ENCODE measurements around the gene PPP2R5E.

DNA sequence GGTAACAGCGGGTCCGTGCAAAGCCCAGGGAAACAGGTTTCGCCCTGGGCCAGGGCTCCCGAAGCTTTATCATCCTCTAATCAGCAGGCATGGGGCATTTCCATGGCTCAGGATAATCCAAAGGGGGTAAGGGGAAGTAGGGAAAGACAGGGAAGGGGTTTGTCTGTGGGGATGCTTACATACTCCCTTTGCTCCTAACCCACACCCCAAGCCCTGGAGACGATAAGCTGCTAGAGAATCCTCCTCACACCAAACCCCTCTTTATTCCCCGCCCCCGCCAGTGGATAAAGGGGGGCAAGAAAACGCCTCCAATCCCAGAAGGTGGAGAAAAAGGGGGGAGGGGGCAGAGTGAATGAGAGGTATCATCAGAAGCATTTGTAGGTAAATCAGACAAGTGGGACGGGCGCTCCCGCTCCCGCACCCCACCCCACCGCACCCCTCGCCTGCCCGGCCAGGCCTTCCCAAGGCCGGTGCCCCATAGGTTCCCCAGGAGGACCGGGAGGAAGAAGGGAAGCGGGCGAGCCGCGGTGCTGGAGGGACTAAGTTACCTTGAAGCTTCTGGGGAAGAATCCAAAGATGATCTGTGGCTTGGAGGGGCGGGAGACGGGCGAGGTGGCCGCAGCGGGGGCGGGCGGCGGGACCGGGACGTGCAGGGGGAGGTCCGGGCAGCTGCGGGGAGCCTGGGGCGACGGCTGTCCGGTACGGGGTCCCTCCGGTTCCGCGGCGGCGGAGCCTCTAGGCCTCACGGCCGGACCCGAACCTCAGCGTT, 762 bp downstream of the PPP2R5E start:
- TF ChIP-seq CTCF (IDR thresholded peaks at IDR 0.05) (no peak), POLR2AphosphoS5 (IDR thresholded peaks at IDR 0.05; ENCODE audit: low read depth, low read length) (no peak), TCF7L2 (IDR thresholded peaks at IDR 0.05; ENCODE audit: low read depth, low read length) (no peak)
- TF ChIP-seq, protein P1, sequence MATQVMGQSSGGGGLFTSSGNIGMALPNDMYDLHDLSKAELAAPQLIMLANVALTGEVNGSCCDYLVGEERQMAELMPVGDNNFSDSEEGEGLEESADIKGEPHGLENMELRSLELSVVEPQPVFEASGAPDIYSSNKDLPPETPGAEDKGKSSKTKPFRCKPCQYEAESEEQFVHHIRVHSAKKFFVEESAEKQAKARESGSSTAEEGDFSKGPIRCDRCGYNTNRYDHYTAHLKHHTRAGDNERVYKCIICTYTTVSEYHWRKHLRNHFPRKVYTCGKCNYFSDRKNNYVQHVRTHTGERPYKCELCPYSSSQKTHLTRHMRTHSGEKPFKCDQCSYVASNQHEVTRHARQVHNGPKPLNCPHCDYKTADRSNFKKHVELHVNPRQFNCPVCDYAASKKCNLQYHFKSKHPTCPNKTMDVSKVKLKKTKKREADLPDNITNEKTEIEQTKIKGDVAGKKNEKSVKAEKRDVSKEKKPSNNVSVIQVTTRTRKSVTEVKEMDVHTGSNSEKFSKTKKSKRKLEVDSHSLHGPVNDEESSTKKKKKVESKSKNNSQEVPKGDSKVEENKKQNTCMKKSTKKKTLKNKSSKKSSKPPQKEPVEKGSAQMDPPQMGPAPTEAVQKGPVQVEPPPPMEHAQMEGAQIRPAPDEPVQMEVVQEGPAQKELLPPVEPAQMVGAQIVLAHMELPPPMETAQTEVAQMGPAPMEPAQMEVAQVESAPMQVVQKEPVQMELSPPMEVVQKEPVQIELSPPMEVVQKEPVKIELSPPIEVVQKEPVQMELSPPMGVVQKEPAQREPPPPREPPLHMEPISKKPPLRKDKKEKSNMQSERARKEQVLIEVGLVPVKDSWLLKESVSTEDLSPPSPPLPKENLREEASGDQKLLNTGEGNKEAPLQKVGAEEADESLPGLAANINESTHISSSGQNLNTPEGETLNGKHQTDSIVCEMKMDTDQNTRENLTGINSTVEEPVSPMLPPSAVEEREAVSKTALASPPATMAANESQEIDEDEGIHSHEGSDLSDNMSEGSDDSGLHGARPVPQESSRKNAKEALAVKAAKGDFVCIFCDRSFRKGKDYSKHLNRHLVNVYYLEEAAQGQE (IDR thresholded peaks at IDR 0.05; ENCODE audit: insufficient read depth in 1 of 2, low read depth in 2 of 2, low read length in 1 of 2): no peak
